GM12872 (cell line): Measurements from ENCODE around the gene RAB32.

ENCODE experiments used
- TF ChIP-seq, protein P1 (sequence below): IDR thresholded peaks from 3 replicates; pipeline ENCODE4 v1.5.1; 2011; ENCODE audit warnings: low read depth, mild to moderate bottlenecking, low read length, moderate library complexity; ENCODE audit not compliant: insufficient read depth

Gene RAB32

DNA sequence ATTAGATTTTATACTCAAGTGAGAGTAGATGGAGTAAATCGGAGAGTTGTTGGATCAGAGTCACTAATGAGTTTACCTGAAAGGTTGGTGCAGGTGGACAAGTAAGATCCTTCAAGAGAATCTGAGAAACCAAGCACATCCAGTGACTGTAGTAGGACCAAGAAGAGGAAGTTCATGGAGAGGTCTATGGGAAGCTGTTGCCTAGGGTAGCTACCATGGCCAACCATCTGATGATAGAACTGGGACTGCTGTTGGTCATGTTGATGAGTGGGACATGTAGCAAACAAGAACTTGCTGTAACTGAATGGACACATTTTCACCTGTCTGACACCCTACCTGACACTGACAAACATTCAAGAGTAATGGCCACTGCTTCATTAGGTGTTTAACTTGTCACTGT is 43.8 kb downstream of the RAB32 start:
- TF ChIP-seq, protein P1, sequence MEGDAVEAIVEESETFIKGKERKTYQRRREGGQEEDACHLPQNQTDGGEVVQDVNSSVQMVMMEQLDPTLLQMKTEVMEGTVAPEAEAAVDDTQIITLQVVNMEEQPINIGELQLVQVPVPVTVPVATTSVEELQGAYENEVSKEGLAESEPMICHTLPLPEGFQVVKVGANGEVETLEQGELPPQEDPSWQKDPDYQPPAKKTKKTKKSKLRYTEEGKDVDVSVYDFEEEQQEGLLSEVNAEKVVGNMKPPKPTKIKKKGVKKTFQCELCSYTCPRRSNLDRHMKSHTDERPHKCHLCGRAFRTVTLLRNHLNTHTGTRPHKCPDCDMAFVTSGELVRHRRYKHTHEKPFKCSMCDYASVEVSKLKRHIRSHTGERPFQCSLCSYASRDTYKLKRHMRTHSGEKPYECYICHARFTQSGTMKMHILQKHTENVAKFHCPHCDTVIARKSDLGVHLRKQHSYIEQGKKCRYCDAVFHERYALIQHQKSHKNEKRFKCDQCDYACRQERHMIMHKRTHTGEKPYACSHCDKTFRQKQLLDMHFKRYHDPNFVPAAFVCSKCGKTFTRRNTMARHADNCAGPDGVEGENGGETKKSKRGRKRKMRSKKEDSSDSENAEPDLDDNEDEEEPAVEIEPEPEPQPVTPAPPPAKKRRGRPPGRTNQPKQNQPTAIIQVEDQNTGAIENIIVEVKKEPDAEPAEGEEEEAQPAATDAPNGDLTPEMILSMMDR = no peak

DNA sequence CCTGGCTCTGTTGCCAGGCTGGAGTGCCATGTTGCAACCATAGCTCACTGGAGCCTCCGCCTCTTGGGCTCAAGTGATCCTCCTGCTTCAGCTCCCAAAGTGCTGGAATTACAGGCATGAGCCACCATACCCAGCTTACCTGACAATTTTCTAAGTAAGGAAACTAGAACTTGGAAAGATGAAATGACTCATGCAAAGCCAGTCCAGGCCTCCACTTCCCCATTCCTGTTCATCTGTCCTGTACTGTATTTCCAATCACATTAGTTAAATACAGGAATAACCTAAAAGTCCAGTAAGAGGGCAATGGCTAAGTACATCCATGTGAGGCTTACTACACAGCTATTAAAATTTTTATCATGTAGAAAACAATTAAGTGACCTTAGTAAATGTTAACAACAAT is 46.9 kb downstream of the RAB32 start:
- TF ChIP-seq, protein P1 = no peak

DNA sequence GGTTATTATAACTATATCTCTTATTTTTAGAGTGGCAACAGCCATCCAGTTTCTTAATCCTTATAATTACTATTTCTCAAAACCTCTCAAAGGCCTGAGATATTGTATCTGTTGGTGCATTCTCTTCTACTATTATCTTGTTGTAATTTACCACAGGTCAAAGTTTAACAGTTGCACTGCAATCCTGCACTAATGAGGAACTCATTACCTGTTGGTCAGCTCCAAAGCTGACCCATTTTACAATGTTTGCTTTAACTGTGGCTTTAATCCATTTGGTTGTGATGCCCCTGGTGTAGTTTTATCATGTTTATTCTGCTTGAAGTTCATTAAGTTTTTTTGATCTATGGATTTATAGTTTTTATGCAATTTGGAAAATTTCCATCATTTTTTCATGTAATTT is 48.8 kb downstream of the RAB32 start:
- TF ChIP-seq, protein P1 = no peak

DNA sequence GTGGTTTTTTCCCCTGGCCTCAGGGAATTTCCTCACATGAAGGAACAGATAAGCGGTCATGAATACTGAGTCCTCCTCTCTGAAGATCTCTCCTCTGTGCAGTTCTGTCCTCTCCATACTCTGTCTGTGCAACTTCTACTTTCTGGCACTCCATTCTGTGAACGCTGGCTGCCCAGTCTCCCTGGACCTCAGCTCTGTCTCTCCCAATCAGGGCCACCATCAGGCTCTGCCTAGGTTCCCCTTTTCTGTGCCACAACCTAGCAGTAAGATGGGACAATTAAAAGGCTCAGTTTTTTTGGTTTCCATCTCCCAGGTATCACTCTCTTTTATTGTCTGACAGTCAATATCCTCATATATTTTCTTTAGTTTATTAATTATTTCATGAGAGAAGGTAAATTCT is 50.4 kb downstream of the RAB32 start:
- TF ChIP-seq, protein P1 = no peak

DNA sequence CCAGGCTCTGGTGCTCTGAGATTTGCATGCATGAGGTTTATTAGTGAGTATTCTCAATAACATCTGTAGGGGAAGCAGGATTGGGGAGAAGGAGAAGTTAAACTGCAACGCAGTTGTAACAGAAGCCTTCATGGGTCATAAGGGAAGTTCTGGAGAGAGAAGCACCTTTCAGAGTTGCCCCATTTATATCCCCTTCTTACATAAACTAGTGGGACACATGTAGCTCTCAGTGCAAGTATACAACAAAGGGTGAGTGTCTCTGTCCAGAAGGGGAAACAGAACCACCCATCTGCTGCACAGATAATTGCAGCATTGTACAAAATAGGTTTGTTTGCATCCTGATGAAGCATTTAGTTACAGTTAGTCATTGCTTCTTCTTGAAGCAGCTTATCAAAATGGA is 50.9 kb downstream of the RAB32 start:
- TF ChIP-seq, protein P1 = no peak

DNA sequence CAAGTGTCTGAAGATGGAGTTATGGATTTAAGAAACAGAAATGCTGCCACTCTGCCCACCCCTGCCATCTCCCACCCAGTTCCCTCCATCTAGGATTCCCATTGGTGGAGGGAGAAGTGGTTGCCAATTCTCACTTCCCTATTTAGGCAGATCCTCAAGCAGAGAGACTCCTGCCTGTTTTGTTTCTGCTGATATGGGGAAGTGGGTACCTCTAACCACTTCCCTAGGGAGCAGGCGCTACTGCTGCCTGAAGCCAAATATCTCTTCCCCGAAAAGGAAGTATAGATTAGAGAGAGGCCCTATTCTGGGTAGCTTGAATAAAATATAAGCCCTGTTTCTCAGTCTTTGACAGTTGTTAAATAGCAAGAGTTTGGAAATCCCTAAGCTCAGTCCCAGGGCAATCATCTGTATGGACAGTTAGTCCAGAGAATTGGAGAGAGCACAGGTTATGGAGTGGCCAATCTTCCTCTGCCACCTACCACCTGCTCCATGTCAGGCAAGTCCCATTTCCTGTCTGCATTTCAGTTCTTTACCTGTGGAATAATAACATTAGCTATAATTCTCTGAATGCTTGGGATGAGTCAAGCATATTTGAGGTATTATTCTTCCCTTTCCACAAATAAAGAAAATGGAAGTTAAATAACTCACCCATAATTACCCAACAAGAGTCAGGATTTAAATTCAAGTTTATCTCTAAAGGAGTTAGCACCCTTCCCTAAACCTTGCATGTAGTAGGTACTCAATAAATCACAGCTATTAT is 52.5 kb downstream of the RAB32 start:
- TF ChIP-seq, protein P1 = no peak

DNA sequence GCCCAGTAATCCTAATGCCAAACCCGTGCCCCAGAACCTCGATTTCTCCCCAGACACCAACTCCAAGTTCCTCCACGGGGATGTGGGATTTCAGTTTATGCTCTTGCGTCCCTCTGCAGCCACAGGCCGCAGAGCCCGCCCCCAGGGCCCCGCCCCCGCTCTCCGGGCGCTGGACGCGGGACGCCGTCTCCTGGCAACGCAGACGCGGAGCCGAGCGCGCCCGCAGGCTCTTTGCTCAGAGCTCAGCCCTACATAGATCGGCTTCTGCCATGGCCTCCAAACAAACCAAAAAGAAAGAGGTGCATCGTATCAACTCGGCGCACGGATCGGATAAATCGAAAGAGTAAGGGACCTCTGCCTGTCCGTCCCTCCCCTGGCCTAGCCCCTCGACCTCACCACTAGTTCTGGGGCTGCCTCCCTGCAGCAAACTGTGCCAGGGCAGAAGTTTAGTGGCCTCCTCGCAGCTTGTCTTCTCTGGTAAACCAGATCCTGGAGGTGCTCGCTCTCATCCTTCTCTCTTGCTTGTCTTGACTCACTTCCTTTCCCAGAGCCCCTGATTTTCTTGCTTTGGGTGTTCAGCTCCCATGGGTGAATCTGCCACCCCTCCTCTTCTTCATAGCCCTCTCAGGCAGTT is 55.3 kb downstream of the RAB32 start, which contains the start of gene ADGB:
Gene ADGB (plus strand): TSS at position 201 of the 634 bp plus-strand sequence. CDS start 69 bp downstream, at position 270.
- TF ChIP-seq, protein P1 = no peak
